ENCODE measurements around the gene ADO. TPM values are rescaled to one million over a fixed set of nuclear protein-coding genes. Genes with fewer than 3 reads are reported as not detected.

The ADO gene
- total and polyA plus RNA-seq, 2 of the 13 experiments (the other 11 are each of a cell fraction or from before 2014, with no cell fraction given), result 8.9 to 15.9 TPM

DNA sequence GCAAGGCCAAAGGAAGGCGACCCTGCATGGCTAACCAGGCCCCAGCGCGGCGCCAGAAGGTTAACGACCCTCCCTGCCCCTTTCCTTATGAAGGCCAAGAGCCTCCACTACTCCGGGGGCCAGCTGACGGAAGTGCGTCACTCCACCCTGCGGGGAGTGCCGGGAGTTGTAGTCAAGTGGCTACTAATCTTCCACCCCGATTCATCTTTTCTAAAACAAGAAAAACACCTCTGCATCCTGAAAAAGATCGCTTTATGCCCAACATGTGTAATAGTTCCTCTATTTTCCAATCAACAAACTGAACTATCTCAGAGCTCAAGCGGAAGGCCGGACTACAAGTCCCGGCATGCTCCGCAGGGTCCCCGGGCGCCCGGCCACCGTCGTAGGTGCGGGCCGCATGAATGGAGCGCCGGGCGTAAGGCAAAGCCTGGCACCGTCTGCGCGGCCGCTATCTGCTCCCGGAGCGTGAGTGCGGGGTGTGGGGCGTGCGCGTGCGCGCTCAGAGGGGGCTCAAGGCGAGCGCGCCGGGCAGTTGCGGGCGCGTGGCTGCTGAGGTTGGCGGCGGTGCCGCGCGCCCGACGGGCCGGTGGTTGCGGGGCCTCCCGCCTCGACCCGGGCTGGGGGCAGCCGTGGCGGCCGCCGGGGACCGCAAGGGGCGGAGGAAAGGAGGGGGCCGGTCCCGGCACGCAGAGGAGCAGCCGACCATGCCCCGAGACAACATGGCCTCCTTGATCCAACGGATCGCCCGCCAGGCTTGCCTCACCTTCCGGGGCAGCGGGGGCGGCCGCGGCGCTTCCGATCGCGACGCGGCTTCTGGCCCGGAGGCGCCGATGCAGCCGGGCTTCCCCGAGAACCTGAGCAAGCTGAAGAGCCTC, at the start of gene ADO (continued):
- TF ChIP-seq, protein P1, sequence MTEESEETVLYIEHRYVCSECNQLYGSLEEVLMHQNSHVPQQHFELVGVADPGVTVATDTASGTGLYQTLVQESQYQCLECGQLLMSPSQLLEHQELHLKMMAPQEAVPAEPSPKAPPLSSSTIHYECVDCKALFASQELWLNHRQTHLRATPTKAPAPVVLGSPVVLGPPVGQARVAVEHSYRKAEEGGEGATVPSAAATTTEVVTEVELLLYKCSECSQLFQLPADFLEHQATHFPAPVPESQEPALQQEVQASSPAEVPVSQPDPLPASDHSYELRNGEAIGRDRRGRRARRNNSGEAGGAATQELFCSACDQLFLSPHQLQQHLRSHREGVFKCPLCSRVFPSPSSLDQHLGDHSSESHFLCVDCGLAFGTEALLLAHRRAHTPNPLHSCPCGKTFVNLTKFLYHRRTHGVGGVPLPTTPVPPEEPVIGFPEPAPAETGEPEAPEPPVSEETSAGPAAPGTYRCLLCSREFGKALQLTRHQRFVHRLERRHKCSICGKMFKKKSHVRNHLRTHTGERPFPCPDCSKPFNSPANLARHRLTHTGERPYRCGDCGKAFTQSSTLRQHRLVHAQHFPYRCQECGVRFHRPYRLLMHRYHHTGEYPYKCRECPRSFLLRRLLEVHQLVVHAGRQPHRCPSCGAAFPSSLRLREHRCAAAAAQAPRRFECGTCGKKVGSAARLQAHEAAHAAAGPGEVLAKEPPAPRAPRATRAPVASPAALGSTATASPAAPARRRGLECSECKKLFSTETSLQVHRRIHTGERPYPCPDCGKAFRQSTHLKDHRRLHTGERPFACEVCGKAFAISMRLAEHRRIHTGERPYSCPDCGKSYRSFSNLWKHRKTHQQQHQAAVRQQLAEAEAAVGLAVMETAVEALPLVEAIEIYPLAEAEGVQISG (CRISPR knock-in tag; IDR thresholded peaks at IDR 0.05), result peak; percentile 85
- TF ChIP-seq, protein P2, sequence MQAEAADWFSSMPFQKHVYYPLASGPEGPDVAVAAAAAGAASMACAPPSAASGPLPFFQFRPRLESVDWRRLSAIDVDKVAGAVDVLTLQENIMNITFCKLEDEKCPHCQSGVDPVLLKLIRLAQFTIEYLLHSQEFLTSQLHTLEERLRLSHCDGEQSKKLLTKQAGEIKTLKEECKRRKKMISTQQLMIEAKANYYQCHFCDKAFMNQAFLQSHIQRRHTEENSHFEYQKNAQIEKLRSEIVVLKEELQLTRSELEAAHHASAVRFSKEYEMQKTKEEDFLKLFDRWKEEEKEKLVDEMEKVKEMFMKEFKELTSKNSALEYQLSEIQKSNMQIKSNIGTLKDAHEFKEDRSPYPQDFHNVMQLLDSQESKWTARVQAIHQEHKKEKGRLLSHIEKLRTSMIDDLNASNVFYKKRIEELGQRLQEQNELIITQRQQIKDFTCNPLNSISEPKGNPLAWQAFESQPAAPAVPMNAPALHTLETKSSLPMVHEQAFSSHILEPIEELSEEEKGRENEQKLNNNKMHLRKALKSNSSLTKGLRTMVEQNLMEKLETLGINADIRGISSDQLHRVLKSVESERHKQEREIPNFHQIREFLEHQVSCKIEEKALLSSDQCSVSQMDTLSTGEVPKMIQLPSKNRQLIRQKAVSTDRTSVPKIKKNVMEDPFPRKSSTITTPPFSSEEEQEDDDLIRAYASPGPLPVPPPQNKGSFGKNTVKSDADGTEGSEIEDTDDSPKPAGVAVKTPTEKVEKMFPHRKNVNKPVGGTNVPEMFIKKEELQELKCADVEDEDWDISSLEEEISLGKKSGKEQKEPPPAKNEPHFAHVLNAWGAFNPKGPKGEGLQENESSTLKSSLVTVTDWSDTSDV (CRISPR knock-in tag; IDR thresholded peaks at IDR 0.05), result 0 out of 2 replicates have a peak, but pooled peaks have one; percentile 63
- TF ChIP-seq, protein P3, sequence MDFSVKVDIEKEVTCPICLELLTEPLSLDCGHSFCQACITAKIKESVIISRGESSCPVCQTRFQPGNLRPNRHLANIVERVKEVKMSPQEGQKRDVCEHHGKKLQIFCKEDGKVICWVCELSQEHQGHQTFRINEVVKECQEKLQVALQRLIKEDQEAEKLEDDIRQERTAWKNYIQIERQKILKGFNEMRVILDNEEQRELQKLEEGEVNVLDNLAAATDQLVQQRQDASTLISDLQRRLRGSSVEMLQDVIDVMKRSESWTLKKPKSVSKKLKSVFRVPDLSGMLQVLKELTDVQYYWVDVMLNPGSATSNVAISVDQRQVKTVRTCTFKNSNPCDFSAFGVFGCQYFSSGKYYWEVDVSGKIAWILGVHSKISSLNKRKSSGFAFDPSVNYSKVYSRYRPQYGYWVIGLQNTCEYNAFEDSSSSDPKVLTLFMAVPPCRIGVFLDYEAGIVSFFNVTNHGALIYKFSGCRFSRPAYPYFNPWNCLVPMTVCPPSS (IDR thresholded peaks at IDR 0.05), result no peak
- TF ChIP-seq SP5 (CRISPR knock-in tag; IDR thresholded peaks at IDR 0.05; ENCODE audit: borderline replicate concordance, low read depth), result no peak
- 0 out of 2 replicates have a peak, but pooled peaks have one; percentile 10 for TF ChIP-seq PPARG (CRISPR knock-in tag; conservative IDR thresholded peaks at IDR 0.05)
- TF ChIP-seq THAP11 (CRISPR knock-in tag; IDR thresholded peaks at IDR 0.05), result peak; percentile 98
- TF ChIP-seq, protein P4, sequence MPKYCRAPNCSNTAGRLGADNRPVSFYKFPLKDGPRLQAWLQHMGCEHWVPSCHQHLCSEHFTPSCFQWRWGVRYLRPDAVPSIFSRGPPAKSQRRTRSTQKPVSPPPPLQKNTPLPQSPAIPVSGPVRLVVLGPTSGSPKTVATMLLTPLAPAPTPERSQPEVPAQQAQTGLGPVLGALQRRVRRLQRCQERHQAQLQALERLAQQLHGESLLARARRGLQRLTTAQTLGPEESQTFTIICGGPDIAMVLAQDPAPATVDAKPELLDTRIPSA (CRISPR knock-in tag; IDR thresholded peaks at IDR 0.05; ENCODE audit: borderline replicate concordance), result 0 out of 2 replicates have a peak, but pooled peaks have one; percentile 66
- peak; percentile 73; the same call in 1 of the 2 replicates for TF ChIP-seq KMT2A (CRISPR knock-in tag; IDR thresholded peaks at IDR 0.05)
- TF ChIP-seq ATF7-NPFF (CRISPR knock-in tag; IDR thresholded peaks at IDR 0.05; ENCODE audit: low read depth), result no peak
- no peak for TF ChIP-seq ZNF724P (CRISPR knock-in tag; IDR thresholded peaks at IDR 0.05; ENCODE audit: borderline replicate concordance)
- TF ChIP-seq, protein P5, sequence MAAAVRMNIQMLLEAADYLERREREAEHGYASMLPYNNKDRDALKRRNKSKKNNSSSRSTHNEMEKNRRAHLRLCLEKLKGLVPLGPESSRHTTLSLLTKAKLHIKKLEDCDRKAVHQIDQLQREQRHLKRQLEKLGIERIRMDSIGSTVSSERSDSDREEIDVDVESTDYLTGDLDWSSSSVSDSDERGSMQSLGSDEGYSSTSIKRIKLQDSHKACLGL (CRISPR knock-in tag; IDR thresholded peaks at IDR 0.05), result no peak
- TF ChIP-seq, protein P6, sequence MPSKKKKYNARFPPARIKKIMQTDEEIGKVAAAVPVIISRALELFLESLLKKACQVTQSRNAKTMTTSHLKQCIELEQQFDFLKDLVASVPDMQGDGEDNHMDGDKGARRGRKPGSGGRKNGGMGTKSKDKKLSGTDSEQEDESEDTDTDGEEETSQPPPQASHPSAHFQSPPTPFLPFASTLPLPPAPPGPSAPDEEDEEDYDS (CRISPR knock-in tag; IDR thresholded peaks at IDR 0.05), result peak; percentile 54; the same call in 1 of the 2 replicates
- TF ChIP-seq ZSCAN12 (CRISPR knock-in tag; IDR thresholded peaks at IDR 0.05), result peak; percentile 29; the same call in 1 of the 2 replicates
- no peak for TF ChIP-seq HMG20A (CRISPR knock-in tag; IDR thresholded peaks at IDR 0.05; ENCODE audit: borderline replicate concordance)
- TF ChIP-seq TARDBP (CRISPR knock-in tag; IDR thresholded peaks at IDR 0.05), result peak; percentile 69
- peak; percentile 52; the same call in 1 of the 2 replicates for TF ChIP-seq ZNF788 (CRISPR knock-in tag; IDR thresholded peaks at IDR 0.05; ENCODE audit: borderline replicate concordance)
- TF ChIP-seq NONO (IDR thresholded peaks at IDR 0.05), result no peak
- no peak for TF ChIP-seq NONO (CRISPR knock-in tag; conservative IDR thresholded peaks at IDR 0.05)
- TF ChIP-seq ZNF713 (CRISPR knock-in tag; IDR thresholded peaks at IDR 0.05), result no peak
- 0 out of 2 replicates have a peak, but pooled peaks have one; percentile 20 for TF ChIP-seq SALL2 (CRISPR knock-in tag; IDR thresholded peaks at IDR 0.05)
- TF ChIP-seq RNF2 (conservative IDR thresholded peaks at IDR 0.05; ENCODE audit: low read depth), result peak; percentile 83
